SK-N-SH (cell line): ENCODE measurements around the gene MRGPRG.

ENCODE experiments used
- CHD2 ChIP-seq: fragments of 150-350 bp; IDR thresholded peaks from 2 replicates; pipeline ENCODE4 v1.6.1; 2018; ENCODE audit warnings: low read length; ENCODE audit not compliant: partially characterized antibody
- MAX ChIP-seq: IDR thresholded peaks from 2 replicates; pipeline ENCODE4 v1.4.0; 2012; ENCODE audit warnings: low read depth

DNA sequence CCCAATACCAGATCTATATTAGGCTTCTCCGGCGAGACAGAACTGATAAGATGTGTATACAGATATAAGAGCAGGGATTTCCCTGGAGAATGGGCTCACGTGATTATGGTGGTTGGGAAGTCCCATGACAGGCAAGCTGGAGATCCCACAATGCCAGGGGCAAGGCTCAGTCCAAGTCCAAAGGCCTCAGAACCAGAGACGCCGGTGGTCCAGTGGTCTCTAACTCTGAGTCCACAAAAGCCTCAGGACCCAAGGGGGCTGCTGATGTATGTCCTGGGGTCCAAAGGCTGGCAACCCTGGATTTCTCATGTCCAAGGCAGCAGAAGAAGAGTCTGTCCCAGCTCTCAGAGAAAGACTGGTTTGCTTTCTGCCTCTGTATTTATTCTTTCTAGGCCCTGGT, 37.7 kb downstream of the MRGPRG start:
- TF ChIP-seq MAX (no peak), CHD2 (no peak)
